Measurements from ENCODE around the gene MRPL55. TPM values are rescaled to one million over a fixed set of nuclear protein-coding genes. Genes with fewer than 3 reads are reported as not detected.

Gene MRPL55
- total and polyA plus RNA-seq, 8 donors = 35.4 to 45.3 (median 40.7) TPM

- intact Hi-C loops (cut with DNase I) = no loop called here
- Histone ChIP-seq H3K9me3 (no peaks in the 10 kb centered on the region), H3K4me3 (no peak overlapping the region), H3K27ac (no peak overlapping the region), H3K36me3 (no peaks in the 10 kb centered on the region), H3K4me1 (no peaks in the 10 kb centered on the region), H3K27me3 (peaks cover 4 to 61% of the 10 kb centered on the region in 2 donors)
- DNase-seq = no peak
- ATAC-seq = no peak
- no peak for TF ChIP-seq CTCF (IDR thresholded peaks at IDR 0.05)
Observed at GRCh38 chr1:228066416-228066815, 42.7 kb downstream of the MRPL55 start.

- TF ChIP-seq CTCF (IDR thresholded peaks at IDR 0.05) = no peak
- ATAC-seq (no peak), DNase-seq (no peak)
- Histone ChIP-seq H3K4me3 (no peak overlapping the region), H3K4me1 (peaks cover 3% of the 10 kb centered on the region in 2 donors), H3K27ac (no peak overlapping the region), H3K9me3 (no peaks in the 10 kb centered on the region), H3K27me3 (peaks cover 7 to 67% of the 10 kb centered on the region in 2 donors), H3K36me3 (no peaks in the 10 kb centered on the region)
- intact Hi-C loops (cut with DNase I) = no loop called here
Observed at GRCh38 chr1:228065543-228066347, 43.4 kb downstream of the MRPL55 start.

- peak in 1 of 4 donors; percentile 73 for DNase-seq
- Histone ChIP-seq H3K36me3 (no peaks in the 10 kb centered on the region), H3K27ac (no peak overlapping the region), H3K4me1 (peaks cover 11% of the 10 kb centered on the region in 2 donors), H3K4me3 (no peak overlapping the region), H3K9me3 (no peaks in the 10 kb centered on the region), H3K27me3 (peaks cover 15 to 76% of the 10 kb centered on the region in 2 donors)
- intact Hi-C loops (cut with DNase I) = no loop called here
- TF ChIP-seq CTCF (IDR thresholded peaks at IDR 0.05) = no peak
- no peak for ATAC-seq
Observed at GRCh38 chr1:228064741-228065542, 44.2 kb downstream of the MRPL55 start.

GRCh38 chr1:228064296-228064695 is 44.8 kb downstream of the MRPL55 start:
- Histone ChIP-seq H3K4me1 (peaks cover 11 to 16% of the 10 kb centered on the region in 2 donors), H3K27me3 (peaks cover 21 to 82% of the 10 kb centered on the region in 2 donors), H3K27ac (no peak overlapping the region), H3K9me3 (no peaks in the 10 kb centered on the region), H3K4me3 (no peak overlapping the region), H3K36me3 (no peaks in the 10 kb centered on the region)
- no peak for TF ChIP-seq CTCF (IDR thresholded peaks at IDR 0.05)
- intact Hi-C loops (cut with DNase I) = no loop called here
- ATAC-seq = no peak
- peak in 1 of 4 donors; percentile 64 for DNase-seq

All from left lung (tissue), 10 donors.